HepG2 (cell line): ENCODE data around the gene SIT1. TPM values are rescaled to one million over a fixed set of nuclear protein-coding genes. Genes with fewer than 3 reads are reported as not detected.

Source experiments
- MAFF ChIP-seq: IDR thresholded peaks from 2 replicates; pipeline ENCODE4 v1.6.1; 2011; ENCODE audit warnings: low read depth, low read length, improper control_type of control experiment
- REXO4 ChIP-seq: sonication (generic); formaldehyde crosslinking; IDR thresholded peaks from 2 replicates; pipeline ENCODE4 v1.8.0; 2022; ENCODE audit warnings: missing genetic modification reagents, mild to moderate bottlenecking, borderline replicate concordance
- TGIF2 ChIP-seq: IDR thresholded peaks from 2 replicates; pipeline ENCODE4 v1.6.1; 2016; ENCODE audit warnings: control low read depth, missing compliant biosample characterization
- YEATS4 ChIP-seq: sonication (generic); formaldehyde crosslinking; IDR thresholded peaks from 2 replicates; pipeline ENCODE4 v1.4.0; 2020; ENCODE audit warnings: missing genetic modification reagents, borderline replicate concordance
- ZNF20 ChIP-seq: sonication (generic); formaldehyde crosslinking; IDR thresholded peaks from 2 replicates; pipeline ENCODE4 v1.4.0; 2020; ENCODE audit warnings: mild to moderate bottlenecking, moderate library complexity, missing genetic modification reagents
- ZNF205 ChIP-seq: IDR thresholded peaks from 2 replicates; pipeline ENCODE4 v1.6.1; 2018; ENCODE audit warnings: missing biosample characterization, missing genetic modification reagents
- ZNF383 ChIP-seq: sonication (generic); formaldehyde crosslinking; IDR thresholded peaks from 2 replicates; pipeline ENCODE4 v1.4.0; 2020; ENCODE audit warnings: missing genetic modification reagents, mild to moderate bottlenecking, borderline replicate concordance
- ZNF670 ChIP-seq: sonication (generic); formaldehyde crosslinking; IDR thresholded peaks from 2 replicates; pipeline ENCODE4 v1.8.0; 2022; ENCODE audit warnings: mild to moderate bottlenecking, missing genetic modification reagents, borderline replicate concordance
- polyA plus RNA-seq, 8 experiments: library from polyadenylated mRNA; depleted of rRNA in 3 of 8; stranded (reverse) in 7 of 8; unstranded in 1 of 8; fragments of >200 nt; fragmentation: Illumina TruSeq in 4 of 8; extraction: Trizol in 4 of 8; gene quantifications; 2 replicates each; pipeline versions ENCODE4 v1.2.1 to v1.2.3, GENCODE V29; 2011 to 2016; ENCODE audit warnings: low read depth in 4 of 8, missing spikeins in 1 of 8, mixed read lengths in 1 of 8; ENCODE audit not compliant: insufficient read depth in 1 of 8
- total RNA-seq, 5 experiments: library from RNA; depleted of rRNA; stranded (reverse); fragments of >200 nt; fragmentation: Illumina TruSeq; extraction: Trizol; gene quantifications; 2 replicates each; pipeline ENCODE4 v1.2.3, GENCODE V29; 2016; ENCODE audit warnings: low read depth in 1 of 5
- TF ChIP-seq, protein P1 (sequence below): sonication (generic); formaldehyde crosslinking; IDR thresholded peaks from 2 replicates; pipeline ENCODE4 v1.5.0; 2020; ENCODE audit warnings: mild to moderate bottlenecking, missing genetic modification reagents, borderline replicate concordance
- TF ChIP-seq, protein P2 (sequence below): IDR thresholded peaks from 2 replicates; pipeline ENCODE4 v1.4.0; 2020; ENCODE audit warnings: mild to moderate bottlenecking, missing genetic modification reagents
- TF ChIP-seq, protein P3 (sequence below): IDR thresholded peaks from 2 replicates; pipeline ENCODE4 v1.6.1; 2016
- TF ChIP-seq, protein P4 (sequence below): sonication (generic); formaldehyde crosslinking; IDR thresholded peaks from 2 replicates; pipeline ENCODE4 v1.5.1; 2020; ENCODE audit warnings: missing genetic modification reagents, mild to moderate bottlenecking, borderline replicate concordance
- TF ChIP-seq, protein P5 (sequence below): sonication (generic); formaldehyde crosslinking; IDR thresholded peaks from 2 replicates; pipeline ENCODE4 v1.5.0; 2020; ENCODE audit warnings: mild to moderate bottlenecking, missing genetic modification reagents, borderline replicate concordance

Gene SIT1
- total and polyA plus RNA-seq, 2 of the 13 experiments (the other 11 are each of a cell fraction or from before 2014, with no cell fraction given): 0.09 to 6.7 TPM

DNA sequence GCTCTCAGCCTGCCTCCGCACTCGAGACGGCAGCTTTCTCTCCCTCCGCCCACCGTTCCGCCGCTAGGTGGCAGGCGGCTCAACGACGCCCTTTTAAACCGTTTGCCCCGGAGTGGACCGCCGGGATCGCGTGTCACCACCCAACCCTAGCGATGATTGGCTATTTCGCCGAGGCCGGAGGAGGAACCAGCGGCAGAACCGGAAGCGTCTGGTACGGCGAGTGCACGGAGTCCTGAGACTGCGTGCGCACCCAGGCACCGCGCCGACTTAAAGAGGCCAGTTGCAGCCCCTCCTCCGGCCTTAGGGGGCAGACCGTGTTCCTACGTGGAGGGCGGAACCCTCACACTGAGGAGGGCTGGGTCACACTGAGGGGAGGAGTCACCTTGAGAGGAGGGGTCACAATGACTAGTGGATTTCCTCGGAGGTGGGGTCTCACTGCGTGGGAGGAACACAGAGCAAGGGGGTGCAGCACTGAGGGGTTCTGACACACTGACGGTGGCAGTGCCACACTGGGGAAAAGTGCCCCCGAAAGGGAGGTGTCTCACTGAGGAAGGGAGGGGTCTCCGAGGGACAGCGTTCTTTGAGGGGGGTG is 46.6 kb downstream of the SIT1 start (continued):
- TF ChIP-seq, protein P1, sequence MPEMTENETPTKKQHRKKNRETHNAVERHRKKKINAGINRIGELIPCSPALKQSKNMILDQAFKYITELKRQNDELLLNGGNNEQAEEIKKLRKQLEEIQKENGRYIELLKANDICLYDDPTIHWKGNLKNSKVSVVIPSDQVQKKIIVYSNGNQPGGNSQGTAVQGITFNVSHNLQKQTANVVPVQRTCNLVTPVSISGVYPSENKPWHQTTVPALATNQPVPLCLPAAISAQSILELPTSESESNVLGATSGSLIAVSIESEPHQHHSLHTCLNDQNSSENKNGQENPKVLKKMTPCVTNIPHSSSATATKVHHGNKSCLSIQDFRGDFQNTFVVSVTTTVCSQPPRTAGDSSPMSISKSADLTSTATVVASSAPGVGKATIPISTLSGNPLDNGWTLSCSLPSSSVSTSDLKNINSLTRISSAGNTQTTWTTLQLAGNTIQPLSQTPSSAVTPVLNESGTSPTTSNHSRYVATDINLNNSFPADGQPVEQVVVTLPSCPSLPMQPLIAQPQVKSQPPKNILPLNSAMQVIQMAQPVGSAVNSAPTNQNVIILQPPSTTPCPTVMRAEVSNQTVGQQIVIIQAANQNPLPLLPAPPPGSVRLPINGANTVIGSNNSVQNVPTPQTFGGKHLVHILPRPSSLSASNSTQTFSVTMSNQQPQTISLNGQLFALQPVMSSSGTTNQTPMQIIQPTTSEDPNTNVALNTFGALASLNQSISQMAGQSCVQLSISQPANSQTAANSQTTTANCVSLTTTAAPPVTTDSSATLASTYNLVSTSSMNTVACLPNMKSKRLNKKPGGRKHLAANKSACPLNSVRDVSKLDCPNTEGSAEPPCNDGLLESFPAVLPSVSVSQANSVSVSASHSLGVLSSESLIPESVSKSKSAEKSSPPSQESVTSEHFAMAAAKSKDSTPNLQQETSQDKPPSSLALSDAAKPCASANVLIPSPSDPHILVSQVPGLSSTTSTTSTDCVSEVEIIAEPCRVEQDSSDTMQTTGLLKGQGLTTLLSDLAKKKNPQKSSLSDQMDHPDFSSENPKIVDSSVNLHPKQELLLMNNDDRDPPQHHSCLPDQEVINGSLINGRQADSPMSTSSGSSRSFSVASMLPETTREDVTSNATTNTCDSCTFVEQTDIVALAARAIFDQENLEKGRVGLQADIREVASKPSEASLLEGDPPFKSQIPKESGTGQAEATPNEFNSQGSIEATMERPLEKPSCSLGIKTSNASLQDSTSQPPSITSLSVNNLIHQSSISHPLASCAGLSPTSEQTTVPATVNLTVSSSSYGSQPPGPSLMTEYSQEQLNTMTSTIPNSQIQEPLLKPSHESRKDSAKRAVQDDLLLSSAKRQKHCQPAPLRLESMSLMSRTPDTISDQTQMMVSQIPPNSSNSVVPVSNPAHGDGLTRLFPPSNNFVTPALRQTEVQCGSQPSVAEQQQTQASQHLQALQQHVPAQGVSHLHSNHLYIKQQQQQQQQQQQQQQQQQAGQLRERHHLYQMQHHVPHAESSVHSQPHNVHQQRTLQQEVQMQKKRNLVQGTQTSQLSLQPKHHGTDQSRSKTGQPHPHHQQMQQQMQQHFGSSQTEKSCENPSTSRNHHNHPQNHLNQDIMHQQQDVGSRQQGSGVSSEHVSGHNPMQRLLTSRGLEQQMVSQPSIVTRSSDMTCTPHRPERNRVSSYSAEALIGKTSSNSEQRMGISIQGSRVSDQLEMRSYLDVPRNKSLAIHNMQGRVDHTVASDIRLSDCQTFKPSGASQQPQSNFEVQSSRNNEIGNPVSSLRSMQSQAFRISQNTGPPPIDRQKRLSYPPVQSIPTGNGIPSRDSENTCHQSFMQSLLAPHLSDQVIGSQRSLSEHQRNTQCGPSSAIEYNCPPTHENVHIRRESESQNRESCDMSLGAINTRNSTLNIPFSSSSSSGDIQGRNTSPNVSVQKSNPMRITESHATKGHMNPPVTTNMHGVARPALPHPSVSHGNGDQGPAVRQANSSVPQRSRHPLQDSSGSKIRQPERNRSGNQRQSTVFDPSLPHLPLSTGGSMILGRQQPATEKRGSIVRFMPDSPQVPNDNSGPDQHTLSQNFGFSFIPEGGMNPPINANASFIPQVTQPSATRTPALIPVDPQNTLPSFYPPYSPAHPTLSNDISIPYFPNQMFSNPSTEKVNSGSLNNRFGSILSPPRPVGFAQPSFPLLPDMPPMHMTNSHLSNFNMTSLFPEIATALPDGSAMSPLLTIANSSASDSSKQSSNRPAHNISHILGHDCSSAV (CRISPR knock-in tag): no peak
- TF ChIP-seq, protein P2, sequence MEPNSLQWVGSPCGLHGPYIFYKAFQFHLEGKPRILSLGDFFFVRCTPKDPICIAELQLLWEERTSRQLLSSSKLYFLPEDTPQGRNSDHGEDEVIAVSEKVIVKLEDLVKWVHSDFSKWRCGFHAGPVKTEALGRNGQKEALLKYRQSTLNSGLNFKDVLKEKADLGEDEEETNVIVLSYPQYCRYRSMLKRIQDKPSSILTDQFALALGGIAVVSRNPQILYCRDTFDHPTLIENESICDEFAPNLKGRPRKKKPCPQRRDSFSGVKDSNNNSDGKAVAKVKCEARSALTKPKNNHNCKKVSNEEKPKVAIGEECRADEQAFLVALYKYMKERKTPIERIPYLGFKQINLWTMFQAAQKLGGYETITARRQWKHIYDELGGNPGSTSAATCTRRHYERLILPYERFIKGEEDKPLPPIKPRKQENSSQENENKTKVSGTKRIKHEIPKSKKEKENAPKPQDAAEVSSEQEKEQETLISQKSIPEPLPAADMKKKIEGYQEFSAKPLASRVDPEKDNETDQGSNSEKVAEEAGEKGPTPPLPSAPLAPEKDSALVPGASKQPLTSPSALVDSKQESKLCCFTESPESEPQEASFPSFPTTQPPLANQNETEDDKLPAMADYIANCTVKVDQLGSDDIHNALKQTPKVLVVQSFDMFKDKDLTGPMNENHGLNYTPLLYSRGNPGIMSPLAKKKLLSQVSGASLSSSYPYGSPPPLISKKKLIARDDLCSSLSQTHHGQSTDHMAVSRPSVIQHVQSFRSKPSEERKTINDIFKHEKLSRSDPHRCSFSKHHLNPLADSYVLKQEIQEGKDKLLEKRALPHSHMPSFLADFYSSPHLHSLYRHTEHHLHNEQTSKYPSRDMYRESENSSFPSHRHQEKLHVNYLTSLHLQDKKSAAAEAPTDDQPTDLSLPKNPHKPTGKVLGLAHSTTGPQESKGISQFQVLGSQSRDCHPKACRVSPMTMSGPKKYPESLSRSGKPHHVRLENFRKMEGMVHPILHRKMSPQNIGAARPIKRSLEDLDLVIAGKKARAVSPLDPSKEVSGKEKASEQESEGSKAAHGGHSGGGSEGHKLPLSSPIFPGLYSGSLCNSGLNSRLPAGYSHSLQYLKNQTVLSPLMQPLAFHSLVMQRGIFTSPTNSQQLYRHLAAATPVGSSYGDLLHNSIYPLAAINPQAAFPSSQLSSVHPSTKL (CRISPR knock-in tag): no peak; the same call in 1 of the 2 replicates
- TF ChIP-seq YEATS4 (CRISPR knock-in tag): 0 out of 2 replicates have a peak, but pooled peaks have one; percentile 61
- TF ChIP-seq, protein P3, sequence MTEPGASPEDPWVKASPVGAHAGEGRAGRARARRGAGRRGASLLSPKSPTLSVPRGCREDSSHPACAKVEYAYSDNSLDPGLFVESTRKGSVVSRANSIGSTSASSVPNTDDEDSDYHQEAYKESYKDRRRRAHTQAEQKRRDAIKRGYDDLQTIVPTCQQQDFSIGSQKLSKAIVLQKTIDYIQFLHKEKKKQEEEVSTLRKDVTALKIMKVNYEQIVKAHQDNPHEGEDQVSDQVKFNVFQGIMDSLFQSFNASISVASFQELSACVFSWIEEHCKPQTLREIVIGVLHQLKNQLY (CRISPR knock-in tag): peak; percentile 53; the same call in 1 of the 2 replicates
- TF ChIP-seq, protein P4, sequence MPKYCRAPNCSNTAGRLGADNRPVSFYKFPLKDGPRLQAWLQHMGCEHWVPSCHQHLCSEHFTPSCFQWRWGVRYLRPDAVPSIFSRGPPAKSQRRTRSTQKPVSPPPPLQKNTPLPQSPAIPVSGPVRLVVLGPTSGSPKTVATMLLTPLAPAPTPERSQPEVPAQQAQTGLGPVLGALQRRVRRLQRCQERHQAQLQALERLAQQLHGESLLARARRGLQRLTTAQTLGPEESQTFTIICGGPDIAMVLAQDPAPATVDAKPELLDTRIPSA (CRISPR knock-in tag): no peak
- TF ChIP-seq, protein P5, sequence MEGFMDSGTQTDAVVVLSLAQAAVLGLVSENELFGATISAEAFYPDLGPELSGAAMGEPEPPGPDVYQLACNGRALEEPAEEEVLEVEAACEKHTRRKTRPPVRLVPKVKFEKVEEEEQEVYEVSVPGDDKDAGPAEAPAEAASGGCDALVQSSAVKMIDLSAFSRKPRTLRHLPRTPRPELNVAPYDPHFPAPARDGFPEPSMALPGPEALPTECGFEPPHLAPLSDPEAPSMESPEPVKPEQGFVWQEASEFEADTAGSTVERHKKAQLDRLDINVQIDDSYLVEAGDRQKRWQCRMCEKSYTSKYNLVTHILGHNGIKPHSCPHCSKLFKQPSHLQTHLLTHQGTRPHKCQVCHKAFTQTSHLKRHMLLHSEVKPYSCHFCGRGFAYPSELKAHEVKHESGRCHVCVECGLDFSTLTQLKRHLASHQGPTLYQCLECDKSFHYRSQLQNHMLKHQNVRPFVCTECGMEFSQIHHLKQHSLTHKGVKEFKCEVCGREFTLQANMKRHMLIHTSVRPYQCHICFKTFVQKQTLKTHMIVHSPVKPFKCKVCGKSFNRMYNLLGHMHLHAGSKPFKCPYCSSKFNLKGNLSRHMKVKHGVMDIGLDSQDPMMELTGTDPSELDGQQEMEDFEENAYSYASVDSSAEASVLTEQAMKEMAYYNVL (CRISPR knock-in tag): no peak
- TF ChIP-seq ZNF383 (CRISPR knock-in tag): peak; percentile 68; the same call in 1 of the 2 replicates
- TF ChIP-seq TGIF2 (CRISPR knock-in tag): no peak
- TF ChIP-seq MAFF: no peak
- TF ChIP-seq REXO4 (CRISPR knock-in tag): no peak
- TF ChIP-seq ZNF20 (CRISPR knock-in tag): no peak
- TF ChIP-seq ZNF670 (CRISPR knock-in tag): no peak
- TF ChIP-seq ZNF205 (CRISPR knock-in tag): peak; percentile 76; the same call in 1 of the 2 replicates
